SW 1271 (cell line): Measurements from ENCODE around the gene PDAP1.
"Not testable (repeated sequence)": the region's sequence is repeated elsewhere in the genome, so short reads cannot be mapped to it uniquely, and the experiment has no call there.

ENCODE experiments used
- DNase-seq, 2 experiments: peaks; one replicate each; lab custom pipeline; 2025; lab: John Stamatoyannopoulos, UW

Gene PDAP1

GRCh38 chr7:99408379-99409191, at the start of gene PDAP1, which contains the start of gene BUD31:
TSS of gene PDAP1 (minus strand) at chr7:99408597. CDS start at chr7:99408548, 49 bp downstream.
TSS of gene BUD31 (plus strand) at chr7:99408969. CDS start at chr7:99411093, 2,124 bp downstream.
- DNase-seq: peak; percentile 84 to 96

GRCh38 chr7:99457650-99458493, 49.5 kb upstream of the PDAP1 start:
- no peak for DNase-seq

- DNase-seq: no peak
Measured at GRCh38 chr7:99457050-99457649, 48.8 kb upstream of the PDAP1 start.

GRCh38 chr7:99456288-99456687, 47.9 kb upstream of the PDAP1 start:
- DNase-seq: no peak

GRCh38 chr7:99455874-99456273, 47.5 kb upstream of the PDAP1 start:
- DNase-seq: no peak

- DNase-seq: no peak
Measured at GRCh38 chr7:99453105-99453504, 44.7 kb upstream of the PDAP1 start.

GRCh38 chr7:99452541-99452940, 44.1 kb upstream of the PDAP1 start:
- DNase-seq: no peak

GRCh38 chr7:99451936-99452335, 43.5 kb upstream of the PDAP1 start:
- no peak for DNase-seq

- DNase-seq: no peak
Measured at GRCh38 chr7:99449326-99449725, 40.9 kb upstream of the PDAP1 start.

GRCh38 chr7:99448855-99449254, 40.5 kb upstream of the PDAP1 start:
- DNase-seq: no peak

- DNase-seq: no peak
Measured at GRCh38 chr7:99447943-99448342, 39.5 kb upstream of the PDAP1 start.

GRCh38 chr7:99446096-99446495, 37.7 kb upstream of the PDAP1 start:
- DNase-seq: peak in 1 of 2 experiments; percentile 11

- no peak for DNase-seq
Measured at GRCh38 chr7:99440195-99440594, 31.8 kb upstream of the PDAP1 start.

- DNase-seq: peak; percentile 75 to 85
Measured at GRCh38 chr7:99438573-99439480, 30.4 kb upstream of the PDAP1 start, which contains the start of the genes CPSF4 and PTCD1. TSS of gene CPSF4 (plus strand) at chr7:99438943. CDS start at chr7:99439083, 140 bp downstream. TSS of gene PTCD1 (minus strand) at chr7:99438798. CDS start at chr7:99435242, 3,556 bp downstream.

GRCh38 chr7:99437946-99438572, 29.7 kb upstream of the PDAP1 start:
- DNase-seq: no peak

GRCh38 chr7:99433158-99433557, 24.8 kb upstream of the PDAP1 start:
- DNase-seq: no peak

- not testable (repeated sequence) for DNase-seq
Measured at GRCh38 chr7:99431756-99432540, 23.6 kb upstream of the PDAP1 start.

- no peak for DNase-seq
Measured at GRCh38 chr7:99429756-99430155, 21.4 kb upstream of the PDAP1 start.

- DNase-seq: no peak
Measured at GRCh38 chr7:99428972-99429566, 20.7 kb upstream of the PDAP1 start.
